GM12878 (cell line): Measurements from ENCODE around the gene FAM221B. TPM values are rescaled to one million over a fixed set of nuclear protein-coding genes. Genes with fewer than 3 reads are reported as not detected.

Experiments used
- ATAC-seq: fragments of 200-7000 bp; cut with Tn5 transposase; 3 replicates; pipeline ENCODE4 v1.9.1; 2020; ENCODE audit warnings: mild to moderate bottlenecking, moderate library complexity
- BruUV-seq: library from RNA; stranded (reverse); fragments of 400-500 nt; replicated peaks from 2 replicates; lab custom pipeline; 2021; lab: Mats Ljungman, UMichigan
- CTCF ChIA-PET: fragments of 300-600 bp; sonication (Branson Sonifier 250); formaldehyde crosslinking; extraction: SDS; loops from one replicate; lab custom pipeline; 2021; ENCODE audit warnings: inconsistent platforms; lab: Yijun Ruan, JAX
- POLR2A ChIA-PET: fragments of 350-600 bp; formaldehyde crosslinking; extraction: SDS; loops from one replicate; lab custom pipeline; 2021; ENCODE audit warnings: inconsistent platforms; lab: Charles Lee
- RAD21 ChIA-PET: fragments of 300-600 bp; sonication (Branson Sonifier 250); formaldehyde crosslinking; loops from one replicate; lab custom pipeline; 2023; ENCODE audit warnings: antibody characterized with exemption; ENCODE audit not compliant: unreplicated experiment; lab: Charles Lee
- SMC1A ChIA-PET: fragments of 300-600 bp; sonication (Branson Sonifier 250); formaldehyde crosslinking; loops from one replicate; lab custom pipeline; 2023; ENCODE audit not compliant: unreplicated experiment, uncharacterized antibody; lab: Charles Lee
- DNase-seq: peaks from one replicate; pipeline ENCODE4 v3.0.0-alpha.2; 2011; ENCODE audit warnings: low read depth, low spot score
- FAIRE-seq: peaks from 3 replicates; lab custom pipeline; 2011; peaks lifted over from hg19 to GRCh38; lab: Jason Lieb, UNC
- H2AFZ ChIP-seq: 2 replicates; pipeline ENCODE4 v1.6.0; 2011; ENCODE audit warnings: low read depth, low read length, control low read depth; ENCODE audit not compliant: control insufficient read depth
- H3K27ac ChIP-seq: 2 replicates; pipeline ENCODE4 v1.5.1; 2011; ENCODE audit warnings: control low read depth; ENCODE audit not compliant: control insufficient read depth, insufficient read depth
- H3K27me3 ChIP-seq, 2 experiments: replicated peaks in 1 of 2; 2 replicates each; pipeline versions ENCODE4 v1.6.0 to v1.6.1; 2011; ENCODE audit warnings: low read length in 1 of 2; ENCODE audit not compliant: control insufficient read depth in 2 of 2, insufficient read depth in 2 of 2
- H3K36me3 ChIP-seq, 2 experiments: 2 replicates each; pipeline ENCODE4 v1.5.1; 2011; ENCODE audit warnings: low read length in 1 of 2; ENCODE audit not compliant: control insufficient read depth in 2 of 2, insufficient read depth in 2 of 2
- H3K4me1 ChIP-seq: 2 replicates; pipeline ENCODE4 v1.6.1; 2011; ENCODE audit warnings: mild to moderate bottlenecking, low read length, moderate library complexity, mixed read lengths; ENCODE audit not compliant: control insufficient read depth, insufficient read depth
- H3K4me2 ChIP-seq: 2 replicates; pipeline ENCODE4 v1.6.0; 2011; ENCODE audit warnings: control low read depth; ENCODE audit not compliant: control insufficient read depth, insufficient read depth
- H3K4me3 ChIP-seq: fragments of 200-600 bp; sonication (generic); 2 replicates; pipeline ENCODE4 v1.5.1; 2016
- H3K79me2 ChIP-seq: 2 replicates; pipeline ENCODE4 v1.6.0; 2011; ENCODE audit warnings: low read length; ENCODE audit not compliant: control insufficient read depth, insufficient read depth
- H3K9ac ChIP-seq: 2 replicates; pipeline ENCODE4 v1.8.0; 2011; ENCODE audit warnings: low read length, control low read depth, mixed read lengths; ENCODE audit not compliant: control insufficient read depth, insufficient read depth
- H3K9me3 ChIP-seq: replicated peaks from 3 replicates; pipeline ENCODE4 v1.5.1; 2011; ENCODE audit warnings: mild to moderate bottlenecking, low read length; ENCODE audit not compliant: control insufficient read depth, insufficient read depth
- H4K20me1 ChIP-seq: 2 replicates; pipeline ENCODE4 v1.6.0; 2011; ENCODE audit not compliant: control insufficient read depth, insufficient read depth
- ATF7 ChIP-seq: fragments of 450-650 bp; IDR thresholded peaks from 2 replicates; pipeline ENCODE4 v1.6.1; 2016; ENCODE audit warnings: low read depth, mild to moderate bottlenecking
- EED ChIP-seq: sonication (generic); IDR thresholded peaks from 2 replicates; pipeline ENCODE4 v1.6.1; 2016; ENCODE audit warnings: antibody characterized with exemption, low read depth
- EP300 ChIP-seq, 2 experiments: fragments of 150-350 bp in 1 of 2; IDR thresholded peaks; 2 replicates each; pipeline ENCODE4 v1.6.1; 2011 to 2012; ENCODE audit warnings: low read depth in 2 of 2, low read length in 2 of 2, borderline replicate concordance in 1 of 2, improper control_type of control experiment in 1 of 2, inconsistent platforms in 1 of 2; ENCODE audit not compliant: control insufficient read depth in 1 of 2
- ESRRA ChIP-seq: IDR thresholded peaks from 2 replicates; pipeline ENCODE4 v1.6.1; 2012; ENCODE audit warnings: mild to moderate bottlenecking, low read length, improper control_type of control experiment
- FOXM1 ChIP-seq: IDR thresholded peaks from 2 replicates; pipeline ENCODE4 v1.6.1; 2012; ENCODE audit warnings: low read depth, mild to moderate bottlenecking, inconsistent platforms, low read length, moderate library complexity
- GABPA ChIP-seq: IDR thresholded peaks from 2 replicates; pipeline ENCODE4 v1.6.1; 2014; ENCODE audit warnings: antibody characterized with exemption, low read depth, mild to moderate bottlenecking, inconsistent platforms
- IRF4 ChIP-seq: IDR thresholded peaks from 2 replicates; pipeline ENCODE4 v1.6.1; 2011; ENCODE audit warnings: low read depth, low read length
- MTA3 ChIP-seq: IDR thresholded peaks from 2 replicates; pipeline ENCODE4 v1.6.1; 2012; ENCODE audit warnings: low read length, inconsistent platforms, borderline replicate concordance
- MYC ChIP-seq: IDR thresholded peaks from 2 replicates; pipeline ENCODE4 v1.6.1; 2011; ENCODE audit warnings: mild to moderate bottlenecking, low read length, moderate library complexity, inconsistent platforms; ENCODE audit not compliant: insufficient read depth, insufficient replicate concordance, insufficient read length, severe bottlenecking
- NBN ChIP-seq: fragments of 450-650 bp; IDR thresholded peaks from 2 replicates; pipeline ENCODE4 v1.6.1; 2016
- NFYA ChIP-seq: IDR thresholded peaks from 2 replicates; pipeline ENCODE4 v1.6.1; 2011; ENCODE audit warnings: low read depth, mild to moderate bottlenecking, low read length, improper control_type of control experiment, borderline replicate concordance
- NFYB ChIP-seq: IDR thresholded peaks from 2 replicates; pipeline ENCODE4 v1.6.1; 2011; ENCODE audit warnings: low read depth, mild to moderate bottlenecking, low read length, improper control_type of control experiment, moderate library complexity; ENCODE audit not compliant: insufficient read depth
- PAX5 ChIP-seq: IDR thresholded peaks from 2 replicates; pipeline ENCODE4 v1.6.1; 2011; ENCODE audit warnings: low read depth, low read length, borderline replicate concordance
- POU2F2 ChIP-seq: IDR thresholded peaks from 3 replicates; pipeline ENCODE4 v1.6.1; 2011; ENCODE audit warnings: low read depth, mild to moderate bottlenecking, low read length, borderline replicate concordance
- RFX5 ChIP-seq: IDR thresholded peaks from 2 replicates; pipeline ENCODE4 v1.6.1; 2011; ENCODE audit warnings: low read depth, low read length, improper control_type of control experiment
- SMAD1 ChIP-seq: fragments of 450-650 bp; IDR thresholded peaks from 2 replicates; pipeline ENCODE4 v1.6.1; 2018; ENCODE audit warnings: mild to moderate bottlenecking, low read depth; ENCODE audit not compliant: partially characterized antibody
- SMARCA5 ChIP-seq: fragments of 450-650 bp; IDR thresholded peaks from 2 replicates; pipeline ENCODE4 v1.6.1; 2017; ENCODE audit warnings: mild to moderate bottlenecking
- SUZ12 ChIP-seq: fragments of 200-600 bp; sonication (generic); IDR thresholded peaks from one replicate; pipeline ENCODE4 v1.6.1; 2018; ENCODE audit warnings: antibody characterized with exemption, mild to moderate bottlenecking; ENCODE audit not compliant: unreplicated experiment
- TCF3 ChIP-seq: IDR thresholded peaks from 2 replicates; pipeline ENCODE4 v1.6.1; 2012; ENCODE audit warnings: low read depth, mild to moderate bottlenecking, low read length, borderline replicate concordance; ENCODE audit not compliant: insufficient read depth
- YY1 ChIP-seq: IDR thresholded peaks from 2 replicates; pipeline ENCODE4 v1.6.1; 2011; ENCODE audit warnings: low read depth, mild to moderate bottlenecking, low read length
- WGBS: methylation state at CpG from one replicate; pipeline ENCODE4 v1.1.6; 2016; ENCODE audit warnings: low lambda C conversion rate; ENCODE audit not compliant: insufficient replicate concordance, insufficient coverage; ENCODE audit errors: missing lambda C conversion rate; 5-methylcytosine and 5-hydroxymethylcytosine counted together
- in situ Hi-C: fragments of 300-500 bp; cut with MboI; formaldehyde crosslinking; loops from 9 replicates; pipeline ENCODE4 v1.14.3; 2018; ENCODE audit warnings: mixed read lengths
- intact Hi-C: fragments of 100-400 bp; cut with micrococcal nuclease; formaldehyde crosslinking; loops from one replicate; pipeline ENCODE4 v1.14.2; 2022; ENCODE audit not compliant: unreplicated experiment
- polyA plus RNA-seq, 11 experiments: library from polyadenylated mRNA; depleted of rRNA in 4 of 11; unstranded in 6 of 11; stranded (reverse) in 5 of 11; fragments of >200 nt; fragmentation: Nextera tagmentation in 4 of 11; fragmentation: Illumina TruSeq in 1 of 11; extraction: Ambion mirVana in 4 of 11; extraction: Trizol in 1 of 11; gene quantifications; 1 replicate in 1 of 11; 2 replicates in 10 of 11; pipeline versions ENCODE4 v1.2.1 to v1.2.3, GENCODE V29; 2011 to 2016; ENCODE audit warnings: inconsistent platforms in 2 of 11, missing spikeins in 2 of 11, low read depth in 1 of 11
- total RNA-seq, 4 experiments: library from RNA; depleted of rRNA in 3 of 4; stranded (reverse); fragments of >200 nt in 3 of 4; fragmentation: Illumina TruSeq in 1 of 4; extraction: Trizol in 1 of 4; gene quantifications; 2 replicates each; pipeline versions ENCODE4 v1.2.1 to v1.2.3, GENCODE V29; 2013 to 2021
- TF ChIP-seq, protein P1 (sequence below): fragments of 450-650 bp; IDR thresholded peaks from 2 replicates; pipeline ENCODE4 v1.6.1; 2016; ENCODE audit warnings: mild to moderate bottlenecking

FAM221B gene
- total and polyA plus RNA-seq, 10 of the 15 experiments (the other 5 are each of a cell fraction or from before 2014, with no cell fraction given): 0.02 to 0.12 (median 0.04) TPM; not detected in 5

DNA sequence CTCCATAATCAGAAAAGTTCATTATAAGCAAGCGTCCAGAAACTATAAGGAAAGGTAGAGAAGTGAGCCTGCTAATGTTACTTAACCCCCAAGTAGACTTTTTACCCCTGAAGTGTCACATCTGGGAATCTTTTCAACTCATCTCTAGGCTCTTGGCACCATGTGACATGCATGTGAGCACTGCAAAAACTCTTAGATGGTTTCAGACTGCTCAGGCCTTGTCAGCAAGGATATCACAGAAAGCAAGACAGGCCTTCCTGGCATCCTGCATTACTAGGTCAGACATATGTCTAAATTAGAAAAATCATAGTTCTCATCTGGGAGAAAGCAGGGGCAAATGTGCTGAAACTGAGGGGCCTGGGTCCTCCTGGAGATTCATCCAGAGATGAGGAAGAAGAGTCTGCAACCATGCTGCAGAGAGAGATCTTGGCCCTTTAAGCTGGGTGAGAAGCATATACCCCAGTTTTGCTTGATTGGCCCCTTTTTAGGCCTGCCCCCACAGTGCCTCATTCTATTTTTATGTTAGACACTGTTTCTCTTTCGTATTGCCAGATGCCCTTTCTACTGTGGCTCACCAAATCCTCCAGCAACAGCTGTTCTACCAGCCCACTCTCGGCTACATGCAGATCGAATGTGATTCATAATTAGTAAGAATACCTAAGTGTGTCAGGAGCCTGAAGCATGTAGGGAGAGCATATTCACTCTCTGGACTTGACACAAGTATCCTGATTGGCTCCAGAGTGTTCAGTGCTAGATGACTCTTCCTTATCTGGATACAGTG, 19.4 kb upstream of the FAM221B start:
- Histone ChIP-seq H4K20me1 (no peaks in the 10 kb centered on the region), H3K4me1 (peaks cover 56% of the 10 kb centered on the region), H3K4me2 (peak overlapping the region; percentile 91), H3K4me3 (peak overlapping the region; percentile 23; the same call in 1 of the 2 replicates), H3K79me2 (no peaks in the 10 kb centered on the region), H2AFZ (peak overlapping the region; percentile 70), H3K27ac (peak overlapping the region; percentile 74), H3K36me3 (no peaks in the 10 kb centered on the region), H3K9me3 (no peaks in the 10 kb centered on the region), H3K27me3 (no peaks in the 10 kb centered on the region), H3K9ac (peak overlapping the region; percentile 49; the same call in 1 of the 2 replicates)
- ChIA-PET CTCF (interaction anchor here (0.7 to 2.8 kb wide), 9 partner anchors 8 to 119 kb away, joined by 3 to 34 read pairs (median 6); partner anchors contain the start of gene SPAG8), SMC1A (interaction anchor here (1.0 to 7.9 kb wide), 7 partner anchors 9 to 117 kb away, joined by 3 to 118 read pairs (median 4); partner anchors contain the start of gene SPAG8), RAD21 (interaction anchor here (0.8 to 2.7 kb wide), 6 partner anchors 14 to 58 kb away, joined by 4 to 21 read pairs (median 7); partner anchors contain the start of gene SPAG8), POLR2A (interaction anchor here (0.6 to 8.0 kb wide), 6 partner anchors 9 to 72 kb away, joined by 3 to 80 read pairs (median 3); partner anchors contain the start of gene SPAG8)
- ATAC-seq (peak; percentile 96), DNase-seq (peak; percentile 87), FAIRE-seq (peak; percentile 89)
- in situ Hi-C loops: no loop called here
- WGBS: 24% methylated on average over 4 of the region's 4 CpGs
- BruUV-seq: no TSS peak
- intact Hi-C loops: no loop called here
- TF ChIP-seq YY1: 0 out of 2 replicates have a peak, but pooled peaks have one; percentile 19
- peak; percentile 64 for TF ChIP-seq ATF7
- TF ChIP-seq PAX5: peak; percentile 61; the same call in 1 of the 2 replicates
- no peak for TF ChIP-seq ESRRA
- TF ChIP-seq POU2F2: peak; percentile 37; the same call in 1 of the 3 replicates
- no peak for TF ChIP-seq SMAD1
- peak; percentile 73; the same call in 1 of the 2 replicates for TF ChIP-seq TCF3
- TF ChIP-seq SUZ12: no peak
- TF ChIP-seq MYC: no peak
- TF ChIP-seq EP300 (IDR thresholded peaks at IDR 0.05; ENCODE audit: borderline replicate concordance in 1 of 2, control insufficient read depth in 1 of 2, low read depth in 2 of 2, low read length in 2 of 2): 0 out of 4 replicates have a peak, but pooled peaks of 1 of the 2 experiments have one; percentile 15
- TF ChIP-seq EED: 0 out of 2 replicates have a peak, but pooled peaks have one; percentile 12
- peak; percentile 95 for TF ChIP-seq NFYB
- no peak for TF ChIP-seq RFX5
- TF ChIP-seq GABPA: no peak
- 0 out of 2 replicates have a peak, but pooled peaks have one; percentile 45 for TF ChIP-seq FOXM1
- TF ChIP-seq SMARCA5: no peak
- TF ChIP-seq, protein P1, sequence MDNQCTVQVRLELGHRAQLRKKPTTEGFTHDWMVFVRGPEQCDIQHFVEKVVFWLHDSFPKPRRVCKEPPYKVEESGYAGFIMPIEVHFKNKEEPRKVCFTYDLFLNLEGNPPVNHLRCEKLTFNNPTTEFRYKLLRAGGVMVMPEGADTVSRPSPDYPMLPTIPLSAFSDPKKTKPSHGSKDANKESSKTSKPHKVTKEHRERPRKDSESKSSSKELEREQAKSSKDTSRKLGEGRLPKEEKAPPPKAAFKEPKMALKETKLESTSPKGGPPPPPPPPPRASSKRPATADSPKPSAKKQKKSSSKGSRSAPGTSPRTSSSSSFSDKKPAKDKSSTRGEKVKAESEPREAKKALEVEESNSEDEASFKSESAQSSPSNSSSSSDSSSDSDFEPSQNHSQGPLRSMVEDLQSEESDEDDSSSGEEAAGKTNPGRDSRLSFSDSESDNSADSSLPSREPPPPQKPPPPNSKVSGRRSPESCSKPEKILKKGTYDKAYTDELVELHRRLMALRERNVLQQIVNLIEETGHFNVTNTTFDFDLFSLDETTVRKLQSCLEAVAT: no peak
- TF ChIP-seq IRF4: peak; percentile 14; the same call in 1 of the 2 replicates
- peak; percentile 78; the same call in 1 of the 2 replicates for TF ChIP-seq NBN
- TF ChIP-seq NFYA: no peak
- peak; percentile 57; the same call in 1 of the 2 replicates for TF ChIP-seq MTA3
